Nephron (organoid): ENCODE data around the gene ANKRD33B.
A peak's percentile ranks its signal among the peaks of the same experiment; 100 is the strongest.

Experiments used
- H3K27ac Mint-ChIP-seq, 3 experiments: 2 replicates each; pipeline ENCODE4 v1.8.0; 2020; ENCODE audit warnings: mixed read lengths in 3 of 3, mild to moderate bottlenecking in 2 of 3, moderate library complexity in 1 of 3
- H3K27me3 Mint-ChIP-seq: 2 replicates; pipeline ENCODE4 v1.8.0; 2021; ENCODE audit warnings: low read depth, mild to moderate bottlenecking, moderate library complexity, mixed read lengths
- H3K36me3 Mint-ChIP-seq: 2 replicates; pipeline ENCODE4 v1.8.0; 2020; ENCODE audit warnings: low read depth, mixed read lengths
- H3K4me1 Mint-ChIP-seq: 2 replicates; pipeline ENCODE4 v1.8.0; 2020; ENCODE audit warnings: mixed read lengths
- H3K4me3 Mint-ChIP-seq, 3 experiments: 2 replicates each; pipeline ENCODE4 v1.8.0; 2020; ENCODE audit warnings: mild to moderate bottlenecking in 3 of 3, mixed read lengths in 3 of 3, moderate library complexity in 2 of 3
- H3K9me3 Mint-ChIP-seq: 2 replicates; pipeline ENCODE4 v1.8.0; 2020; ENCODE audit warnings: mixed read lengths
- CTCF ChIP-seq, 3 experiments: fragments of 200-600 bp; sonication (generic); IDR thresholded peaks; one replicate each; pipeline ENCODE4 v1.5.0; 2021; ENCODE audit warnings: antibody characterized with exemption in 3 of 3; ENCODE audit not compliant: unreplicated experiment in 3 of 3

ANKRD33B gene

GRCh38 chr5:10700516-10700915 lies 136.6 kb downstream of the ANKRD33B start:
- no peak for TF ChIP-seq CTCF (IDR thresholded peaks at IDR 0.05; ENCODE audit: unreplicated experiment in 3 of 3)
- Mint-ChIP-seq H3K9me3 (no peaks in the 10 kb centered on the region), H3K36me3 (no peaks in the 10 kb centered on the region), H3K27me3 (no peaks in the 10 kb centered on the region), H3K4me1 (no peaks in the 10 kb centered on the region), H3K27ac (no peak overlapping the region), H3K4me3 (no peak overlapping the region)

GRCh38 chr5:10701567-10702039 lies 137.7 kb downstream of the ANKRD33B start:
- Mint-ChIP-seq H3K9me3 (no peaks in the 10 kb centered on the region), H3K27me3 (no peaks in the 10 kb centered on the region), H3K4me3 (no peak overlapping the region), H3K27ac (no peak overlapping the region), H3K4me1 (no peaks in the 10 kb centered on the region), H3K36me3 (no peaks in the 10 kb centered on the region)
- peak; percentile 49 to 75 (median 66) for TF ChIP-seq CTCF (IDR thresholded peaks at IDR 0.05; ENCODE audit: unreplicated experiment in 3 of 3)

GRCh38 chr5:10702040-10702629 lies 138.3 kb downstream of the ANKRD33B start:
- Mint-ChIP-seq H3K9me3 (no peaks in the 10 kb centered on the region), H3K27me3 (no peaks in the 10 kb centered on the region), H3K4me3 (no peak overlapping the region), H3K36me3 (no peaks in the 10 kb centered on the region), H3K27ac (no peak overlapping the region), H3K4me1 (no peaks in the 10 kb centered on the region)
- no peak for TF ChIP-seq CTCF (IDR thresholded peaks at IDR 0.05; ENCODE audit: unreplicated experiment in 3 of 3)

GRCh38 chr5:10702911-10703491 lies 139.1 kb downstream of the ANKRD33B start:
- Mint-ChIP-seq H3K4me1 (no peaks in the 10 kb centered on the region), H3K27ac (no peak overlapping the region), H3K9me3 (no peaks in the 10 kb centered on the region), H3K27me3 (no peaks in the 10 kb centered on the region), H3K36me3 (no peaks in the 10 kb centered on the region), H3K4me3 (no peak overlapping the region)
- no peak for TF ChIP-seq CTCF (IDR thresholded peaks at IDR 0.05; ENCODE audit: unreplicated experiment in 3 of 3)

GRCh38 chr5:10703676-10704075 lies 139.8 kb downstream of the ANKRD33B start:
- H3K4me3 Mint-ChIP-seq: no peak overlapping the region

More at GRCh38 chr5:10703676-10704075, 139.8 kb downstream of the ANKRD33B start:
- no peak for TF ChIP-seq CTCF (IDR thresholded peaks at IDR 0.05; ENCODE audit: unreplicated experiment in 3 of 3)
- Mint-ChIP-seq H3K27ac (no peak overlapping the region), H3K27me3 (no peaks in the 10 kb centered on the region), H3K9me3 (no peaks in the 10 kb centered on the region), H3K36me3 (no peaks in the 10 kb centered on the region), H3K4me1 (no peaks in the 10 kb centered on the region)
